Measurements from ENCODE around the gene ARMC6. TPM values are rescaled to one million over a fixed set of nuclear protein-coding genes. Genes with fewer than 3 reads are reported as not detected.

ARMC6 gene
- total and polyA plus RNA-seq, 2 of the 13 experiments (the other 11 are each of a cell fraction or from before 2014, with no cell fraction given): 16.2 to 36.8 TPM

- peak; percentile 58; the same call in 1 of the 2 replicates for TF ChIP-seq ZNF609 (CRISPR knock-in tag; IDR thresholded peaks at IDR 0.05; ENCODE audit: borderline replicate concordance)
These were observed at the start of gene ARMC6, which contains the start of gene SUGP2 (continued) for GRCh38 chr19:19033426-19034203.

- H3K79me2 ChIP-seq (ENCODE audit: insufficient read depth, low read length): no peaks in the 10 kb centered on the region
- peaks cover 0 to 34% of the 10 kb centered on the region in 2 experiments; a peak in 3 of 5 replicates for H3K27me3 ChIP-seq (ENCODE audit: control insufficient read depth in 1 of 2, insufficient read depth in 2 of 2, low read length in 2 of 2)
- H2AFZ ChIP-seq (ENCODE audit: low read length): no peak overlapping the region
- TF ChIP-seq ZNF329 (CRISPR knock-in tag; IDR thresholded peaks at IDR 0.05; ENCODE audit: low read depth) (peak; percentile 95), BRF2 (CRISPR knock-in tag; IDR thresholded peaks at IDR 0.05) (no peak), ZBTB43 (CRISPR knock-in tag; conservative IDR thresholded peaks at IDR 0.05) (no peak), SKI (IDR thresholded peaks at IDR 0.05; ENCODE audit: partially characterized antibody) (no peak)
- FAIRE-seq (no peak), DNase-seq (ENCODE audit: low spot score) (no peak), ATAC-seq (no peak)
- CTCF ChIA-PET (ENCODE audit: low intra/inter-chr PET ratio, low total read pairs): no interaction called here
- H4K20me1 ChIP-seq (ENCODE audit: insufficient read depth, low read length): no peaks in the 10 kb centered on the region
- in situ Hi-C loops (cut with HindIII; ENCODE audit: extremely low pct_ligation_motif_present, low pct_unique_long_range_greater_than_20kb) (loop anchor here (10.0 kb wide), 2 partner anchors 59 to 89 kb away; partner anchors contain the start of gene CERS1), intact Hi-C loops (cut with micrococcal nuclease; ENCODE audit: unreplicated experiment) (no loop called here)
- WGBS (ENCODE audit: low lambda C conversion rate): 0% methylated on average over 1 of the region's 3 CpGs
- peaks cover 10% of the 10 kb centered on the region for H3K4me1 ChIP-seq (ENCODE audit: insufficient read depth, low read length)
- POLR2A ChIA-PET: no interaction called here
- BruUV-seq (replicated peaks): no TSS peak
- H3K27ac ChIP-seq (ENCODE audit: extremely low read length, insufficient read depth, low read length): no peak overlapping the region
- no peaks in the 10 kb centered on the region for H3K9me3 ChIP-seq (ENCODE audit: low read length)
- no peak overlapping the region for H3K4me2 ChIP-seq (ENCODE audit: low read depth, low read length)
- H3K9ac ChIP-seq (ENCODE audit: insufficient read depth, low read depth, low read length): no peak overlapping the region
- H3K36me3 ChIP-seq (replicated peaks in 1 of 2; ENCODE audit: control insufficient read depth in 1 of 2, insufficient read depth in 2 of 2, low read length in 2 of 2): no peaks in the 10 kb centered on the region
- H3K4me3 ChIP-seq (replicated peaks in 1 of 3; ENCODE audit: insufficient read depth in 1 of 3, low read depth in 2 of 3, low read length in 3 of 3): no peak overlapping the region
These were observed 49.2 kb upstream of the ARMC6 start for GRCh38 chr19:18984251-18984650.

Data from HepG2 (cell line).